Measurements from ENCODE around the gene TVP23C.
"Not testable (repeated sequence)": the region's sequence is repeated elsewhere in the genome, so short reads cannot be mapped to it uniquely, and the experiment has no call there.

The TVP23C gene

GRCh38 chr17:15563375-15563857 lies at the start of gene TVP23C:
Gene TVP23C (minus strand): TSS chr17:15563483. CDS start chr17:15563448, 35 bp downstream.
- H3K4me1 Mint-ChIP-seq (ENCODE audit: low read depth); H3K9me3 Mint-ChIP-seq (ENCODE audit: low read depth); H3K27me3 Mint-ChIP-seq; H3K36me3 Mint-ChIP-seq: not testable (repeated sequence)
- Mint-ChIP-seq H3K4me3 (peak within 1 kb of the TSS; percentile 94), H3K27ac (peak within 1 kb of the TSS; percentile 81)

DNA sequence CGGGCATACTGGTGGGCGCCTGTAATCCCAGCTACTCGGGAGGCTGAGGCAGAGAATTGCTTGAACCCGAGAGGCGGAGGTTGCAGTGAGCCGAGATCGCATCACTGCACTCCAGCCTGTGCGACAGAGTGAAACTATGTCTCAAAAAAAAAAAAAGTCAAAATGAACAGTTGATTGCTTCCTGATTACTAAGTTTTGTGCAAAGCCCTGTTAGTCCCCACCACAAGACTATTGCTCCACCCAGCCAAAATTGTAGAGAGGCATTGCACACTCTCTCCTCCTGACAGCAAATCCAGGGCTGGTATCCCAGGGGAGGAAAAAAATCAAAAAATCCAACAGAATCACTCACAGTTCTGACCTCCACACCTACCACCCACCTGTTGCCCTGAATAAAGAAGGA lies 29.7 kb upstream of the TVP23C start:
- H3K9me3 Mint-ChIP-seq (ENCODE audit: low read depth); H3K27ac Mint-ChIP-seq; H3K36me3 Mint-ChIP-seq; H3K4me3 Mint-ChIP-seq; H3K27me3 Mint-ChIP-seq: not testable (repeated sequence)
- H3K4me1 Mint-ChIP-seq (ENCODE audit: low read depth): peaks cover 23% of the 10 kb centered on the region

DNA sequence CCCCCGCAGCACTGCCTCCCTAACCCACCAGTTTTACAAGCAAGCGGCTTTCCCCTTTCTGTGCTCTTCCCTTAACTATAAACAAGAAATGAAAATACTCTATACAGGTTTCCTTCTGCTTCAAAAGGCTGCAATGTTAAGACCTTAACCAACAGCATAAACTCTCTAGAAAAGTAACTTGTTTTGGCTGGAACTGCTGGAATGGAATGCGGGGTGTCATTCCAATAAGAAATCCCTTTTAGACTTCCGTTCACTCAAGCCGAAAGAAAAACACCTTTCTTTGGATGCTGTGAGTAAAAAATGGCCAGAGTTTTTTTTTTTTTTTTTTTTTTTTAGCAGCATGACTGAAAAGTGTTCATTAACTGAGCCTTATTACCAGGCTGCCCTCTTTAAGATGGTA lies 28.7 kb upstream of the TVP23C start:
- H3K27ac Mint-ChIP-seq; H3K4me3 Mint-ChIP-seq; H3K36me3 Mint-ChIP-seq; H3K27me3 Mint-ChIP-seq; H3K9me3 Mint-ChIP-seq (ENCODE audit: low read depth): not testable (repeated sequence)
- H3K4me1 Mint-ChIP-seq (ENCODE audit: low read depth): peaks cover 23% of the 10 kb centered on the region

GRCh38 chr17:15590844-15591243 lies 27.6 kb upstream of the TVP23C start:
- not testable (repeated sequence) for H3K27ac Mint-ChIP-seq; H3K4me3 Mint-ChIP-seq; H3K36me3 Mint-ChIP-seq; H3K9me3 Mint-ChIP-seq (ENCODE audit: low read depth); H3K27me3 Mint-ChIP-seq
- peaks cover 23% of the 10 kb centered on the region for H3K4me1 Mint-ChIP-seq (ENCODE audit: low read depth)

- not testable (repeated sequence) for H3K9me3 Mint-ChIP-seq (ENCODE audit: low read depth); H3K36me3 Mint-ChIP-seq; H3K4me3 Mint-ChIP-seq; H3K27ac Mint-ChIP-seq; H3K27me3 Mint-ChIP-seq
- peaks cover 23% of the 10 kb centered on the region for H3K4me1 Mint-ChIP-seq (ENCODE audit: low read depth)
Measured at GRCh38 chr17:15589544-15590536, 26.6 kb upstream of the TVP23C start.

- not testable (repeated sequence) for H3K27ac Mint-ChIP-seq; H3K4me3 Mint-ChIP-seq; H3K9me3 Mint-ChIP-seq (ENCODE audit: low read depth); H3K36me3 Mint-ChIP-seq; H3K27me3 Mint-ChIP-seq
- H3K4me1 Mint-ChIP-seq (ENCODE audit: low read depth): peaks cover 23% of the 10 kb centered on the region
Measured at GRCh38 chr17:15588017-15588416, 24.7 kb upstream of the TVP23C start.

GRCh38 chr17:15583313-15583712 lies 20.0 kb upstream of the TVP23C start:
- H3K4me3 Mint-ChIP-seq; H3K27me3 Mint-ChIP-seq; H3K36me3 Mint-ChIP-seq; H3K4me1 Mint-ChIP-seq (ENCODE audit: low read depth); H3K9me3 Mint-ChIP-seq (ENCODE audit: low read depth); H3K27ac Mint-ChIP-seq: not testable (repeated sequence)

DNA sequence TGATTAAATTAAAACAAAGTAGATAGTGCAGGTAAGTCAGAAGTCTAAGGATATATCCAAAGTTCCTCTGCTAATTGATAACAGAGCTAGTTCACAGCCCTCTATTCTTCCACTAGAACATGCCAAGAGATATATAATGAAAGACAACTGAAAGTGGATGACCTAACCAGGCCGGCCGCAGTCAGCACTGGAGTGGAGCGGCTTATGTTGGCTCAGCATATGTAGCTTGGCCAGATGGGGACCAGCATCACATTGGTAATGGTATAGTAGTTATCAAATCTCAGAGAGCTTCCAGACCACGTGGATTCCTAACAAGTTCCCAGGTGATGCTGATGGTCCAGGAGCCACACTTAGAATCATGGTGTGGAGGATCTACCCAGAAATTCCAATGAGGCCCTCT lies 18.2 kb upstream of the TVP23C start:
- H3K27me3 Mint-ChIP-seq; H3K4me1 Mint-ChIP-seq (ENCODE audit: low read depth); H3K27ac Mint-ChIP-seq; H3K4me3 Mint-ChIP-seq; H3K9me3 Mint-ChIP-seq (ENCODE audit: low read depth); H3K36me3 Mint-ChIP-seq: not testable (repeated sequence)

DNA sequence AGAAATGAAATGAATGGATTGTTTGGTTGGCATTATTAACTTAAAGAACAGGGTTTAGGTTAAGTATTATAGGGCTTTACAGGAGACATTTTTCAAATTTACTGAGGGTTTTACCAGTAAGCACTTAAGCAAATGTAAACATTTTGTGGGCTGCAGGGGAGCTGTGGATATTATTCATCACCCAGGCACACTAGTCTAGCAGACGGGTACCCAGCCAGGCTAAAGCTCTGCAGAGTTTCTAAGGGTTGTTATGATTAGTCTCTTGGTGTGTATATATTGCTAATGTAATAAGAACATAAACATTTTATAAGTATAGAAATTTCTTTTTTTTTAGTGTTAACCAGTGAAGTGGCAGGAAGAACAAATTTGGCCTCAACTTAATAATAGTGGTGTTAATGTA lies 13.6 kb upstream of the TVP23C start:
- H3K4me1 Mint-ChIP-seq (ENCODE audit: low read depth); H3K27ac Mint-ChIP-seq; H3K36me3 Mint-ChIP-seq; H3K9me3 Mint-ChIP-seq (ENCODE audit: low read depth); H3K27me3 Mint-ChIP-seq; H3K4me3 Mint-ChIP-seq: not testable (repeated sequence)

DNA sequence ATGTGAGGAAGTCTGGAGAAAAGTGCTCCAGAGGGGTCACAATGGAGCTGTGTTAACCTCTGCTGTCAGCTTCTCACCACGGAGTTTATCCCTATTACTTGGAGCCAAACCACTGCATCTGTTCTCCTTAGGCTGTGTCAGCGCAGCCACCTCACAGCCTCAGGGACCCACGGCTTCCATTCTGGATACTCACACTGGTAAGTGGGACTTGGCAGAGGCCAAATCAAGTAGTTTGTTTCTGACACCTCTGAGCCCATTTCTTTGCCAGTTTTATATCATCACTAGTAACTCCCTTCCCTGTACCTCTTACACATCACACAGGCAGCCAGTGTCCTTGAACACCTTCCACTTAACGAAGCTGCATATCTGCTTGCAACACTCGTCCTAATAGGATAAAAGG lies 11.4 kb upstream of the TVP23C start:
- H3K27ac Mint-ChIP-seq; H3K27me3 Mint-ChIP-seq; H3K4me3 Mint-ChIP-seq; H3K4me1 Mint-ChIP-seq (ENCODE audit: low read depth); H3K9me3 Mint-ChIP-seq (ENCODE audit: low read depth); H3K36me3 Mint-ChIP-seq: not testable (repeated sequence)

GRCh38 chr17:15573870-15574269 lies 10.6 kb upstream of the TVP23C start:
- not testable (repeated sequence) for H3K9me3 Mint-ChIP-seq (ENCODE audit: low read depth); H3K27ac Mint-ChIP-seq; H3K36me3 Mint-ChIP-seq; H3K4me3 Mint-ChIP-seq; H3K4me1 Mint-ChIP-seq (ENCODE audit: low read depth); H3K27me3 Mint-ChIP-seq

DNA sequence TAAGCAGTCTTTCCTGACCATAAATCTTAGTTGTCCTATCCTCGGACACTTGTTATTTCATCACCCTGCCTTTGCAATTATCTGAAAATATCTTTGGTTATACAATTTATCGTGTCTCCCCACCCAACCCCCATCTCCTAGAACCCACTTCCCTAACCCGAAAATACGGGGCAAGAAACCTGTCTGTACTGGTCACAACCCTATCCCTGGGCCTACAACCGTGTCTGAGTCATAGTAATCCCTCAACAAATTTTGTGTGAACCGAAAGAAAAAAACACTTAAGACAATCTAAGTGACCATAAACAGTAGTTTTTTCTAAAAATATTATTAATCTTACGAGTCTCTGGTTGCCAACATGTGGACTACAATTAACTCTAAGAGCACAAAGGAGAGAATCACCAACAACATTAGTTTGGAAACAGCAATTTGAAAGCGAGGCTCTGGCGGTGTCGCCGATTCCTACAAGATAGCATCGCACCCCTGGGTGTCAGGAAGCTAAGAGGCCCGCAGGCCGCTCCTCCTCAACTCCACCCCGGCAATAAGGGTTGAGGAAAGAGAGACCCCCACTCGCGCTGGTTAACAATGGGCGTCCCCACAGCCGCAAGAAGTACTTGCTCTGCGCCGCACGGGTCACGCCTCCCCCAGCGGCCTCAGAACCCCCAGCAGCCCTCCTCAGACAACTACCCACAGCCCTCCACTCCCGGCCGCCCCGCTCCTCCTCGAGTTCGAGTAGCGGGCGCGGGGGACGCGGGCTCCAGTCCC lies 489 bp downstream of the TVP23C start:
- H3K9me3 Mint-ChIP-seq (ENCODE audit: low read depth); H3K36me3 Mint-ChIP-seq; H3K27me3 Mint-ChIP-seq; H3K4me1 Mint-ChIP-seq (ENCODE audit: low read depth); H3K27ac Mint-ChIP-seq: not testable (repeated sequence)
- peak overlapping the region; percentile 94 for H3K4me3 Mint-ChIP-seq

DNA sequence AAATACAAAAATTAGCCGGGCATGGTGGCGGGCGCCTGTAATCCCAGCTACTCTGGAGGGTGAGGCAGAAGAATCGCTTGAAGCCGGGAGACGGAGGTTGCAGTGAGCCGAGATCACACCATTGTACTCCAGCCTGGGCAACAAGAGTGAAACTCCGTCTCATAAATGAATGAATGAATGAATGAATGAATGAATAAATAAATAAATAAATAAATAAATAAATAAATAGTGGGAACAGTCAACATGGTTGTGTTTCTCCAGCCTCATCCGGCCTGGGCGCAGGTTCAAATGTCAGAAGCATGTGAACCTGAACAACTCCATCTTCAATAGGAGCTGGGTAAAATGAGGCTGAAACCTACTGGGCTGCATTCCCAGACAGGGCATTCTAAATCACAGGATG lies 1.8 kb downstream of the TVP23C start:
- not testable (repeated sequence) for H3K4me3 Mint-ChIP-seq; H3K4me1 Mint-ChIP-seq (ENCODE audit: low read depth)

DNA sequence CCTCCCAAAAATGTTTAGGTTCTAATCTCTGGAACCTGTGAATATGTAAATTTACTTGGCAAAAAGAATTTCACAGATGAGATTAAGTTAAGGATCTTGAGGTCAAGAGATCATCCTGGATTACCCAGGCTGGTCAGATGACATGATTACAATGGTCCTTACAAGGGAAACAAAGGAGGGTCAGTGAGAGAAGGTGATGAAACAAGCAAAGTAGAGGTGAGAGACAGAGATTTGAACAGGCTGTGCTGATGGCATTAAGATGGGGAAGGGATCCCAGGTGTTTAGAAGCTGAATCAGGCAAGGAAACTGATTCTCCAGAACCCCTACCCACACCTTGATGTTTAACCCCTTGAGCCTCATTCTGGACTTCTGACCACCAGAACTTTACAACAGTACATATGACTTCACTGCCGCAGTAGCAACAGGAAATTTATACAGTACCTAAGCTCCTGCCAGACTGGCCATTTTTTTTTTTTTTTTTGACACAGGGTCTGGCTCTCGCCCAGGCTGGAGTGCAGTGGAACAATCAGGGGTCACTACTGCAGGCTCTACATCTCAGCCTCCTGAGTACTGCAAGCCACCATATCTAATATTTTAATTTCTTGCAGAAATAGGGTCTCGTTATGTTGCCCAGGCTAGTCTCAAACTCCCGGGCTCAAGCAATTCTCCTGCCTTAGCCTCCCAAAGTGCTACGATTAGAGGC lies 4.7 kb downstream of the TVP23C start:
- not testable (repeated sequence) for H3K9me3 Mint-ChIP-seq (ENCODE audit: low read depth); H3K36me3 Mint-ChIP-seq; H3K4me3 Mint-ChIP-seq; H3K4me1 Mint-ChIP-seq (ENCODE audit: low read depth); H3K27ac Mint-ChIP-seq; H3K27me3 Mint-ChIP-seq

More for the DNA sequence above, 1.8 kb downstream of the TVP23C start:
- not testable (repeated sequence) for H3K36me3 Mint-ChIP-seq; H3K27me3 Mint-ChIP-seq; H3K27ac Mint-ChIP-seq; H3K9me3 Mint-ChIP-seq (ENCODE audit: low read depth)

DNA sequence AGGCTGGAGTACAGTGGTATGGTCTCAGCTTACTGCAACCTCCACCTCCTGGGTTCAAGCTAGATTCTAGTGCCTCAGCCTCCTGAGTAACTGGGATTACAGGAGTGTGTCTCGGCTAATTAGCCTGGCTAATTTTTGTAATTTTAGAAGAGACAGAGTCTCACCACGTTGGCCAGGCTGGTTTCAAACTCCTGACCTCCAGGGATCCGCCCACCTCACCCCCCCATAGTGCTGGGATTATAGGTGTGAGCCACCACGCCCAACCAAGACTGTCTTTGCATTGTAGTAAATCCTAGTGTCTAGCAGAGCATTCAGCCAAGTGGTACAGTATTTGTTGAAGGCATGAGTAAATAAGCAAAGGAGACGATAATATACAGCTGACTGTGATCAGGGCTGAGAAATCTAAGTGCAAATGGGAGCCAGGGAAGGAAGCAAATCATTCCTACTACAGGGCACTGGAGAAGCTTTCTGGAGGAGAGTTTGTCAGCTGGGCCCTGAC lies 5.9 kb downstream of the TVP23C start:
- not testable (repeated sequence) for H3K27ac Mint-ChIP-seq; H3K4me1 Mint-ChIP-seq (ENCODE audit: low read depth); H3K4me3 Mint-ChIP-seq; H3K36me3 Mint-ChIP-seq; H3K27me3 Mint-ChIP-seq; H3K9me3 Mint-ChIP-seq (ENCODE audit: low read depth)

Measured in activated naive CD8-positive, alpha-beta T cell (primary cell).